Measurements from ENCODE around the gene CDH13.

DNA sequence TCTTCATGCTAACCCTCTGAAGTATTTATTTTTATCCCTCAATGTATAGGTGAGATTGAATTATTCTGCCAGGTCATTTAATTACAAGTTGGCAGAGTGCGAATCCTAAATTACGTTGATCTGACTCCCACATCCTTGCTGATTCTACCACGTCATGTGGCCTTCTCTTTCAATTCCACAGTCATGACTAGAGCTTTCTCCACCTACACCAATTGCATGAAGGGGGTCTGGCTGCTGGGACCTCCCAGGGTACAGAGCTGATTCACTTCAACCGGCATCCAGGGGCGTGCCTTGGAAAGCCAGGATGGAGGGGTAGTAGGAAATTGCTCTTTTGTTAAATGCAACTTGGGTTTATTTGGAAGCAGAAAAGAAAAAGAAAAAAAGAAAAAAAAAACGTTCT, 41.1 kb upstream of the CDH13 start:
- TF ChIP-seq, protein P1, sequence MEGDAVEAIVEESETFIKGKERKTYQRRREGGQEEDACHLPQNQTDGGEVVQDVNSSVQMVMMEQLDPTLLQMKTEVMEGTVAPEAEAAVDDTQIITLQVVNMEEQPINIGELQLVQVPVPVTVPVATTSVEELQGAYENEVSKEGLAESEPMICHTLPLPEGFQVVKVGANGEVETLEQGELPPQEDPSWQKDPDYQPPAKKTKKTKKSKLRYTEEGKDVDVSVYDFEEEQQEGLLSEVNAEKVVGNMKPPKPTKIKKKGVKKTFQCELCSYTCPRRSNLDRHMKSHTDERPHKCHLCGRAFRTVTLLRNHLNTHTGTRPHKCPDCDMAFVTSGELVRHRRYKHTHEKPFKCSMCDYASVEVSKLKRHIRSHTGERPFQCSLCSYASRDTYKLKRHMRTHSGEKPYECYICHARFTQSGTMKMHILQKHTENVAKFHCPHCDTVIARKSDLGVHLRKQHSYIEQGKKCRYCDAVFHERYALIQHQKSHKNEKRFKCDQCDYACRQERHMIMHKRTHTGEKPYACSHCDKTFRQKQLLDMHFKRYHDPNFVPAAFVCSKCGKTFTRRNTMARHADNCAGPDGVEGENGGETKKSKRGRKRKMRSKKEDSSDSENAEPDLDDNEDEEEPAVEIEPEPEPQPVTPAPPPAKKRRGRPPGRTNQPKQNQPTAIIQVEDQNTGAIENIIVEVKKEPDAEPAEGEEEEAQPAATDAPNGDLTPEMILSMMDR (IDR thresholded peaks at IDR 0.05; ENCODE audit: low read depth, low read length): no peak
- TF ChIP-seq EZH2phosphoT487 (IDR thresholded peaks at IDR 0.05; ENCODE audit: low read depth): no peak

Data from OCI-LY3 (cell line).